Lower lobe of right lung (tissue), 2 donors: ENCODE data around the gene MYMX. TPM values are rescaled to one million over a fixed set of nuclear protein-coding genes. Genes with fewer than 3 reads are reported as not detected.

ENCODE experiments used
- ATAC-seq, 2 donors: fragments of 200-7000 bp; cut with Tn5 transposase; one replicate each; pipeline ENCODE4 v1.9.1; 2020 to 2022; ENCODE audit warnings: mild to moderate bottlenecking in 2 of 2, moderate library complexity in 2 of 2
- DNase-seq: peaks from one replicate; pipeline ENCODE4 v3.0.0-alpha.2; 2020
- H3K27ac ChIP-seq: fragments of 200-600 bp; one replicate; pipeline ENCODE4 v1.8.0; 2022
- H3K27me3 ChIP-seq: fragments of 200-600 bp; one replicate; pipeline ENCODE4 v1.8.0; 2022; ENCODE audit warnings: low read depth
- H3K36me3 ChIP-seq: fragments of 200-600 bp; one replicate; pipeline ENCODE4 v1.8.0; 2022; ENCODE audit warnings: mild to moderate bottlenecking
- H3K4me1 ChIP-seq: fragments of 200-600 bp; one replicate; pipeline ENCODE4 v1.8.0; 2022
- H3K4me3 ChIP-seq: fragments of 200-600 bp; one replicate; pipeline ENCODE4 v1.8.0; 2022; ENCODE audit warnings: mild to moderate bottlenecking
- H3K9me3 ChIP-seq: fragments of 200-600 bp; one replicate; pipeline ENCODE4 v1.8.0; 2022
- CTCF ChIP-seq: fragments of 200-600 bp; IDR thresholded peaks from one replicate; pipeline ENCODE4 v1.8.0; 2022; ENCODE audit warnings: antibody characterized with exemption, mild to moderate bottlenecking
- intact Hi-C: fragments of 100-400 bp; cut with DNase I; formaldehyde crosslinking; loops from one replicate; pipeline ENCODE4 v1.11.0; 2022
- total RNA-seq: library from RNA; stranded (reverse); fragmentation: NEBNext Ultra II Directional; extraction: Animal tissue kit (Norgen Biotek cat#: 25700); gene quantifications from one replicate; pipeline ENCODE4 v1.2.1, GENCODE V29; 2021
- donor health status: DM: no; HTN: yes; CAD: no; lungs with severe emphysema.

The MYMX gene
- total RNA-seq, 1 donor from 2014 or later, result not detected

- H3K4me3 ChIP-seq, result peak overlapping the region; percentile 98
- ATAC-seq, result no peak
These were observed 28.7 kb downstream of the MYMX start for GRCh38 chr6:44245391-44245911.

DNA sequence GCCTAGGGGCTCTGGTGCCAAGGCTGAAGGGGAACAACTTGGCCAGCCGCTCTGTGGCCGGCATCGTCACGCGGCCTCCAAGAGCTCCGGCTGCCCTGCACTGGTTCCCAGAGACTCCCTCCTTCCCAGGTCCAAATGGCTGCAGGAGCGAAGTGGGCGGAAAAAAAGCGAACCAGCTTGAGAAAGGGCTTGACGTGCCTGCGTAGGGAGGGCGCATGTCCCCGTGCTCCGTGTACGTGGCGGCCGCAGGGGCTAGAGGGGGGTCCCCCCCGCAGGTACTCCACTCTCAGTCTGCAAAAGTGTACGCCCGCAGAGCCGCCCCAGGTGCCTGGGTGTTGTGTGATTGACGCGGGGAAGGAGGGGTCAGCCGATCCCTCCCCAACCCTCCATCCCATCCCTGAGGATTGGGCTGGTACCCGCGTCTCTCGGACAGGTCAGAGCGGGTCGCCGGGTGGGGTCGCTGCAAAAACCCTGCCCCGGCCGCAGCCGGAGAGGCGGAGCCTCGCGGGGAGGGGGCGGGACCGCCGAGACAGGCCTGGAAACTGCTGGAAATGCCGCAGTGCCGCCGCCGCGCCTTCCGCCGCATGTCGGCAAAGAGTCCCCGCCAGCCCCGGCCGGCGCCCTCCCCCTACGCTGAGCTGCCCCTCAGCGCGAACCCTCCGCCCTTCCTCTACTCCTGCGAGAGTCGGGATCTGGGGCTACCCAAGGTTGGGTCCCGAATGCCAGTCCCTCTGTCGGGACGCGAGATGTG, 29.4 kb downstream of the MYMX start:
- Histone ChIP-seq H3K4me3 (peak overlapping the region; percentile 98), H3K27me3 (no peaks in the 10 kb centered on the region), H3K27ac (peak overlapping the region; percentile 95), H3K4me1 (peaks cover 33% of the 10 kb centered on the region), H3K9me3 (no peaks in the 10 kb centered on the region), H3K36me3 (peaks cover 28% of the 10 kb centered on the region)
- TF ChIP-seq CTCF, result peak; percentile 24
- peak; percentile 93 for DNase-seq
- intact Hi-C loops, result no loop called here
- ATAC-seq, result peak; percentile 88 to 89

More at GRCh38 chr6:44245391-44245911, 28.7 kb downstream of the MYMX start:
- Histone ChIP-seq H3K4me1 (peaks cover 29% of the 10 kb centered on the region), H3K36me3 (peaks cover 21% of the 10 kb centered on the region), H3K9me3 (no peaks in the 10 kb centered on the region), H3K27me3 (no peaks in the 10 kb centered on the region), H3K27ac (peak overlapping the region; percentile 95)
- no peak for TF ChIP-seq CTCF
- DNase-seq, result no peak
- intact Hi-C loops, result no loop called here

- Histone ChIP-seq H3K27me3 (no peaks in the 10 kb centered on the region), H3K27ac (peak within 1 kb of the TSS; percentile 95), H3K36me3 (peaks cover 35% of the 10 kb centered on the region), H3K4me1 (peaks cover 33% of the 10 kb centered on the region), H3K4me3 (peak within 1 kb of the TSS; percentile 98), H3K9me3 (no peaks in the 10 kb centered on the region)
- intact Hi-C loops, result no loop called here
- DNase-seq (peak; percentile 96), ATAC-seq (peak; percentile 92 to 95)
- no peak for TF ChIP-seq CTCF
These were observed 30.1 kb downstream of the MYMX start, which contains the start of gene HSP90AB1 for GRCh38 chr6:44246663-44247337. HSP90AB1 (plus strand) TSS chr6:44247101; CDS start chr6:44248630, 1,529 bp downstream.

DNA sequence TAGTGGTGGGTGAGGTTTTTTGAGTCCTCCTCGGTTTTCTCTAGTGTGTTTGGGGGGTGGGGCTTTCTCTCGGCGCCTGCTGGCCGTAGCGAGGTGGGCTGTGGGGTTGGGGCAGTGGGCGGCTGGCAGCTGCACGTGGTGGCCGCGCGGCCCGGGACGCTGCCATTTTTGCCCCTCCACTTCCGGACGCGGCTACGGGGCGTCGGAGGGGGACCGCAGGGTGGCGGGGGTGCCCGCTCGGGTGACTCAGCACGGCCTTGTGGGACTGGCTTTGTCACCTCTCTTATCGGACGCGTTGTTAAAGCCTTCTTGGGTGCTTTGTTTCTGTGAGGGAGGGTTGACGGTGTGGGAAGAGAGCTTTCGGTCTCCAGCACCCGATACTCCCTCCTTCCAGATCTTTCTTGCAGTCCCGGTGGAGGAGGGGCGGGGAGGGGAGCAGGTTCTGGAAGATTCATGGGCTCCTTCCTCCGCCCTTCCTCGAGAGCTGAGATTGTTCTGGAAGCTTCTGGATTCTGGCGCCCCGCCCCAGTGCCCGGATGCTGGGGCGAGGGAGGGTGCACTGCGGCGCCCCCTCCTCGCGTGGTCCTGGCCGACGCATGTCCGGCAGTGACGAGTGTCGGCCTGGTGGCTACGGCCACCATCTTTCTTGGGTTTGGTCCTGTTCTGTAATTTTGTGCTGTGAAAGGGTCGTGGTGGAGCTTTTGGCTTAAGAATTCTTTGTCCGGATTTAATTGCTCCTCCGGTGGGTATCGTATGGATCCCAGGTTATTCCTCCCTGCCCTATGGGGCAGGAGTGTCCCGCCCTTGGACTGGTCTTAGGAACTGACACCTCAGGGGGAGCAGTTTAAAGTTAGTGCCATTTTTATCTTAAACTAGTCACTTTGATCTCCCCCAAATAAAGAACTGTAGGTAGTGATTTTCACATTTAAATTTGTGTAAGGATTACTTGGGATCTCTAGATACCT, 30.9 kb downstream of the MYMX start:
- intact Hi-C loops, result no loop called here
- Histone ChIP-seq H3K4me3 (peak overlapping the region; percentile 98), H3K9me3 (no peaks in the 10 kb centered on the region), H3K4me1 (peaks cover 40% of the 10 kb centered on the region), H3K27ac (peak overlapping the region; percentile 95), H3K27me3 (no peaks in the 10 kb centered on the region), H3K36me3 (peaks cover 43% of the 10 kb centered on the region)
- DNase-seq, result peak; percentile 84
- no peak for TF ChIP-seq CTCF
- ATAC-seq, result peak; percentile 72 to 74

DNA sequence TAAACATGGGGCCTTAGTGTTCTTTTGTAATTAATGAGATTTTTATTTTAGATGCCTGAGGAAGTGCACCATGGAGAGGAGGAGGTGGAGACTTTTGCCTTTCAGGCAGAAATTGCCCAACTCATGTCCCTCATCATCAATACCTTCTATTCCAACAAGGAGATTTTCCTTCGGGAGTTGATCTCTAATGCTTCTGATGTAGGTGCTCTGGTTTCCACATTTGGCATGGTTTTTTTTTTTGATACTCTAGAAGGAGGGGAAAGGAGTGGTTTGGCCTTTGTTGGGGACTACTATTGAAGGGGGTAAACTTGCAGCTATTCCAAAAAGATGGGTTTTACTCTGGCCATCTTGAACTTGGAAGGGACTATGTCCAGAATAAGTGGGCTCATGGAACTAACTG, 31.9 kb downstream of the MYMX start:
- DNase-seq, result no peak
- no peak for TF ChIP-seq CTCF
- H3K36me3 ChIP-seq, result peaks cover 53% of the 10 kb centered on the region
- no peak for ATAC-seq
- no peaks in the 10 kb centered on the region for H3K27me3 ChIP-seq
- H3K27ac ChIP-seq, result no peak overlapping the region
- intact Hi-C loops, result no loop called here
- H3K9me3 ChIP-seq, result no peaks in the 10 kb centered on the region
- peak overlapping the region; percentile 98 for H3K4me3 ChIP-seq
- H3K4me1 ChIP-seq, result peaks cover 41% of the 10 kb centered on the region
